Natural killer cell (primary cell): ENCODE measurements around the gene GPR137B. TPM values are rescaled to one million over a fixed set of nuclear protein-coding genes. Genes with fewer than 3 reads are reported as not detected.

Experiments
- ATAC-seq, 3 donors: fragments of 150-1000 bp in 2 of 3; fragments of 200-7000 bp in 1 of 3; cut with Tn5 transposase; 1 replicate in 1 of 3; 2 replicates in 2 of 3; pipeline ENCODE4 v1.10.0; 2021; ENCODE audit warnings: mild to moderate bottlenecking in 2 of 3, moderate library complexity in 2 of 3
- DNase-seq, 2 donors: peaks; one replicate each; pipeline versions ENCODE4 v3.0.0 to v3.0.0-alpha.2; 2013 to 2021; ENCODE audit warnings: mixed read lengths in 1 of 2
- H3K27ac ChIP-seq: one replicate; pipeline ENCODE4 v1.5.1; 2013; ENCODE audit warnings: mild to moderate bottlenecking, low read length
- H3K27me3 ChIP-seq: one replicate; pipeline ENCODE4 v1.6.1; 2013; ENCODE audit warnings: low read length; ENCODE audit not compliant: control insufficient read depth, insufficient read depth
- H3K36me3 ChIP-seq: one replicate; pipeline ENCODE4 v1.6.1; 2013; ENCODE audit warnings: low read length; ENCODE audit not compliant: control insufficient read depth, insufficient read depth
- H3K4me1 ChIP-seq: one replicate; pipeline ENCODE4 v1.6.1; 2013; ENCODE audit warnings: low read length; ENCODE audit not compliant: control insufficient read depth, insufficient read depth
- H3K4me3 ChIP-seq: one replicate; pipeline ENCODE4 v1.5.1; 2013; ENCODE audit warnings: low read length
- H3K9me3 ChIP-seq: one replicate; pipeline ENCODE4 v1.6.1; 2013; ENCODE audit warnings: low read length; ENCODE audit not compliant: control insufficient read depth, insufficient read depth
- H3K27ac Mint-ChIP-seq, 2 donors: one replicate each; pipeline ENCODE4 v1.8.0; 2022; ENCODE audit warnings: mild to moderate bottlenecking in 2 of 2, mixed read lengths in 2 of 2, moderate library complexity in 1 of 2
- H3K27me3 Mint-ChIP-seq, 2 donors: one replicate each; pipeline ENCODE4 v1.8.0; 2022; ENCODE audit warnings: low read depth in 2 of 2, mixed read lengths in 2 of 2
- H3K36me3 Mint-ChIP-seq: one replicate; pipeline ENCODE4 v1.8.0; 2022; ENCODE audit warnings: mixed read lengths
- H3K4me1 Mint-ChIP-seq, 2 donors: one replicate each; pipeline ENCODE4 v1.8.0; 2022; ENCODE audit warnings: mixed read lengths in 2 of 2
- H3K4me3 Mint-ChIP-seq: one replicate; pipeline ENCODE4 v1.8.0; 2022; ENCODE audit warnings: mild to moderate bottlenecking, moderate library complexity, mixed read lengths
- H3K9me3 Mint-ChIP-seq, 2 donors: one replicate each; pipeline ENCODE4 v1.8.0; 2022; ENCODE audit warnings: mixed read lengths in 2 of 2
- WGBS: methylation state at CpG from one replicate; pipeline ENCODE4 v1.1.7; 2013; ENCODE audit warnings: missing lambda C conversion rate; ENCODE audit not compliant: insufficient coverage; 5-methylcytosine and 5-hydroxymethylcytosine counted together
- intact Hi-C: fragments of 100-400 bp; cut with micrococcal nuclease; formaldehyde crosslinking; loops from one replicate; pipeline ENCODE4 v1.14.2; 2022
- total RNA-seq, 4 donors: library from RNA; stranded (reverse); fragments of 120-200 nt in 1 of 4; gene quantifications; one replicate each; pipeline versions ENCODE4 v1.2.3 to v1.2.4, GENCODE V29; 2013 to 2022
- TF ChIP-seq, protein P1 (sequence below): fragments of 200-600 bp; IDR thresholded peaks from one replicate; pipeline ENCODE4 v1.8.0; 2022; ENCODE audit warnings: antibody characterized with exemption

The GPR137B gene
- total RNA-seq, 3 donors from 2014 or later (not counting 1 experiment from before 2014, with no cell fraction given), result 13.3 to 13.8 (median 13.5) TPM

DNA sequence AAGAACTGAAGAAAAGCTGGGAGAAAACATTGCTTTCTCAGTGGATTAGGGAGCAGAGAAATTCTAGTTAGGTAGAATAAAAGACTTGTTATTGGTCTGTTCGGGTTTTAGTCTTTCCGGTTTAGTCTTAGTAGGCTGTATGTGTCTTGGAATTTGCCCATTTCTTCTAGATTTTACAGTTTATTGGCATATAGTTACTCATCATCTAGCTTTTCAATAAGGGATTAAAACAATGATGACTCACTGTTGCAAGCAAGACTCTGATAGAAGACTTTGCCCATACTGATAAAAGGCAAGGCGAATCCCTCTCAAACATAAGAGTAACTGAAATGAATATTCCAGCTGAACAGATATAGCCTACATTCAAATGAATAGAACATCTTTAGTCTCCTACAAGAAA lies 62.3 kb downstream of the GPR137B start:
- no peak for ATAC-seq
- H3K36me3 Mint-ChIP-seq, result peaks cover 43% of the 10 kb centered on the region
- Histone ChIP-seq H3K27me3 (no peaks in the 10 kb centered on the region), H3K27ac (no peak overlapping the region), H3K4me3 (no peak overlapping the region), H3K4me1 (no peaks in the 10 kb centered on the region), H3K36me3 (peaks cover 2% of the 10 kb centered on the region), H3K9me3 (peaks cover 10% of the 10 kb centered on the region)
- no peak overlapping the region for H3K4me3 Mint-ChIP-seq
- H3K27ac Mint-ChIP-seq, result no peak overlapping the region
- peaks cover 12 to 14% of the 10 kb centered on the region in 2 donors for H3K9me3 Mint-ChIP-seq
- WGBS, result 100% methylated on average over 1 of the region's 3 CpGs
- TF ChIP-seq, protein P1, sequence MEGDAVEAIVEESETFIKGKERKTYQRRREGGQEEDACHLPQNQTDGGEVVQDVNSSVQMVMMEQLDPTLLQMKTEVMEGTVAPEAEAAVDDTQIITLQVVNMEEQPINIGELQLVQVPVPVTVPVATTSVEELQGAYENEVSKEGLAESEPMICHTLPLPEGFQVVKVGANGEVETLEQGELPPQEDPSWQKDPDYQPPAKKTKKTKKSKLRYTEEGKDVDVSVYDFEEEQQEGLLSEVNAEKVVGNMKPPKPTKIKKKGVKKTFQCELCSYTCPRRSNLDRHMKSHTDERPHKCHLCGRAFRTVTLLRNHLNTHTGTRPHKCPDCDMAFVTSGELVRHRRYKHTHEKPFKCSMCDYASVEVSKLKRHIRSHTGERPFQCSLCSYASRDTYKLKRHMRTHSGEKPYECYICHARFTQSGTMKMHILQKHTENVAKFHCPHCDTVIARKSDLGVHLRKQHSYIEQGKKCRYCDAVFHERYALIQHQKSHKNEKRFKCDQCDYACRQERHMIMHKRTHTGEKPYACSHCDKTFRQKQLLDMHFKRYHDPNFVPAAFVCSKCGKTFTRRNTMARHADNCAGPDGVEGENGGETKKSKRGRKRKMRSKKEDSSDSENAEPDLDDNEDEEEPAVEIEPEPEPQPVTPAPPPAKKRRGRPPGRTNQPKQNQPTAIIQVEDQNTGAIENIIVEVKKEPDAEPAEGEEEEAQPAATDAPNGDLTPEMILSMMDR, result no peak
- no peaks in the 10 kb centered on the region for H3K27me3 Mint-ChIP-seq
- H3K4me1 Mint-ChIP-seq, result peaks cover 4% of the 10 kb centered on the region in 2 donors
- intact Hi-C loops, result no loop called here
- DNase-seq, result no peak

- H3K27me3 ChIP-seq, result no peaks in the 10 kb centered on the region
- intact Hi-C loops, result no loop called here
- no peak overlapping the region for H3K4me3 Mint-ChIP-seq
- H3K27ac ChIP-seq, result no peak overlapping the region
- H3K9me3 ChIP-seq, result peaks cover 10% of the 10 kb centered on the region
- peaks cover 26% of the 10 kb centered on the region for H3K36me3 Mint-ChIP-seq
- no peak overlapping the region for H3K27ac Mint-ChIP-seq
- H3K9me3 Mint-ChIP-seq, result peaks cover 3 to 7% of the 10 kb centered on the region in 2 donors
- peaks cover 4% of the 10 kb centered on the region in 2 donors for H3K4me1 Mint-ChIP-seq
- H3K4me1 ChIP-seq, result no peaks in the 10 kb centered on the region
- ATAC-seq (no peak), DNase-seq (no peak)
- TF ChIP-seq, protein P1, result no peak
- no peaks in the 10 kb centered on the region for H3K27me3 Mint-ChIP-seq
- no peak overlapping the region for H3K4me3 ChIP-seq
- 93% methylated on average over 4 of the region's 4 CpGs for WGBS
- H3K36me3 ChIP-seq, result peaks cover 5% of the 10 kb centered on the region
Observed at GRCh38 chr1:236206548-236206947, 64.2 kb downstream of the GPR137B start.

- no peaks in the 10 kb centered on the region for H3K4me1 ChIP-seq
- Mint-ChIP-seq H3K4me3 (no peak overlapping the region), H3K36me3 (peaks cover 23% of the 10 kb centered on the region), H3K4me1 (peaks cover 4% of the 10 kb centered on the region in 2 donors), H3K27me3 (no peaks in the 10 kb centered on the region), H3K27ac (no peak overlapping the region), H3K9me3 (peaks cover 3 to 7% of the 10 kb centered on the region in 2 donors)
- ATAC-seq, result no peak
- H3K36me3 ChIP-seq, result peaks cover 5% of the 10 kb centered on the region
- no peak overlapping the region for H3K27ac ChIP-seq
- H3K27me3 ChIP-seq, result no peaks in the 10 kb centered on the region
- H3K9me3 ChIP-seq, result peaks cover 5% of the 10 kb centered on the region
- TF ChIP-seq, protein P1, result no peak
- no peak overlapping the region for H3K4me3 ChIP-seq
- intact Hi-C loops, result no loop called here
- 98% methylated on average over 5 of the region's 5 CpGs for WGBS
- DNase-seq, result no peak
Observed at GRCh38 chr1:236207121-236207520, 64.8 kb downstream of the GPR137B start.

DNA sequence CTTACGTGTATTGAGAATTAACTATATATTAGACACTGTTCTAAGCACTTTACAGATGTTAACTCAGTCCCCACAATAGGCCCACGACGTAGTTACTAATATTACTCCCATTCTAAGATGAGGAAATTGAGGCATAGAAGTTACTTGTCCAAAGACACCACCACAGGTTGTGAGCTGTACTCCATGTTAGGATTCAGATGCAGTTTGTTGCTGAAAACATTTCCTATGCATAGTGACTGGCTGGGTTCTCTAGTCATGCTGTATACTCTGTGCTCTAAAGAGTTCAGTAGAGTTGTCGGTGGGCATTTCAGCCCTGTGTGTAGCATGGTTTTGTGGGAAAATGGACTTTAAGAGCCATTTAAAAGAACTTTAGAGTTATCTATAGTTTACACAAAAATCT lies 65.2 kb downstream of the GPR137B start:
- peaks cover 5% of the 10 kb centered on the region for H3K36me3 ChIP-seq
- intact Hi-C loops, result no loop called here

More for the DNA sequence above, 65.2 kb downstream of the GPR137B start:
- H3K27me3 Mint-ChIP-seq, result no peaks in the 10 kb centered on the region
- Histone ChIP-seq H3K4me3 (no peak overlapping the region), H3K4me1 (no peaks in the 10 kb centered on the region), H3K27ac (no peak overlapping the region), H3K27me3 (no peaks in the 10 kb centered on the region), H3K9me3 (peaks cover under 1% of the 10 kb centered on the region)
- peaks cover 3 to 7% of the 10 kb centered on the region in 2 donors for H3K9me3 Mint-ChIP-seq
- 94% methylated on average over 3 of the region's 4 CpGs for WGBS
- no peak for ATAC-seq
- no peak overlapping the region for H3K27ac Mint-ChIP-seq
- no peak for DNase-seq
- peaks cover 20% of the 10 kb centered on the region for H3K36me3 Mint-ChIP-seq
- H3K4me3 Mint-ChIP-seq, result no peak overlapping the region
- TF ChIP-seq, protein P1, result no peak
- peaks cover 4% of the 10 kb centered on the region in 2 donors for H3K4me1 Mint-ChIP-seq
